Jurkat, Clone E6-1 (cell line): ENCODE data around the gene C12orf56. TPM values are rescaled to one million over a fixed set of nuclear protein-coding genes. Genes with fewer than 3 reads are reported as not detected.

Experiments
- DNase-seq: peaks from one replicate; pipeline ENCODE4 v3.0.0-alpha.2; 2011; ENCODE audit warnings: low read depth, low spot score
- H3K4me3 ChIP-seq: 2 replicates; pipeline ENCODE4 v1.5.1; 2011; ENCODE audit warnings: mild to moderate bottlenecking, low read length, control low read depth, moderate library complexity
- polyA plus RNA-seq: library from polyadenylated mRNA; unstranded; fragments of >200 nt; gene quantifications from one replicate; pipeline ENCODE4 v1.2.1, GENCODE V29; 2012; ENCODE audit warnings: missing spikeins; ENCODE audit not compliant: insufficient read length, insufficient read depth

Gene C12orf56
- polyA plus RNA-seq, result not detected

- H3K4me3 ChIP-seq, result no peak within 1 kb of the TSS
- no peak for DNase-seq
Observed at GRCh38 chr12:64390275-64390851, at the start of gene C12orf56. C12orf56 (minus strand) TSS chr12:64390758; CDS start chr12:64390565, 193 bp downstream.

GRCh38 chr12:64440100-64440499, 49.5 kb upstream of the C12orf56 start:
- DNase-seq, result no peak

GRCh38 chr12:64433915-64434314, 43.4 kb upstream of the C12orf56 start:
- H3K4me3 ChIP-seq, result no peak overlapping the region
- DNase-seq, result no peak

More at GRCh38 chr12:64440100-64440499, 49.5 kb upstream of the C12orf56 start:
- H3K4me3 ChIP-seq, result no peak overlapping the region

- no peak for DNase-seq
- H3K4me3 ChIP-seq, result no peak overlapping the region
Observed at GRCh38 chr12:64431791-64432190, 41.2 kb upstream of the C12orf56 start.

- H3K4me3 ChIP-seq, result no peak overlapping the region
- no peak for DNase-seq
Observed at GRCh38 chr12:64430886-64431285, 40.3 kb upstream of the C12orf56 start.

- DNase-seq, result no peak
- no peak overlapping the region for H3K4me3 ChIP-seq
Observed at GRCh38 chr12:64428956-64429355, 38.4 kb upstream of the C12orf56 start.

DNA sequence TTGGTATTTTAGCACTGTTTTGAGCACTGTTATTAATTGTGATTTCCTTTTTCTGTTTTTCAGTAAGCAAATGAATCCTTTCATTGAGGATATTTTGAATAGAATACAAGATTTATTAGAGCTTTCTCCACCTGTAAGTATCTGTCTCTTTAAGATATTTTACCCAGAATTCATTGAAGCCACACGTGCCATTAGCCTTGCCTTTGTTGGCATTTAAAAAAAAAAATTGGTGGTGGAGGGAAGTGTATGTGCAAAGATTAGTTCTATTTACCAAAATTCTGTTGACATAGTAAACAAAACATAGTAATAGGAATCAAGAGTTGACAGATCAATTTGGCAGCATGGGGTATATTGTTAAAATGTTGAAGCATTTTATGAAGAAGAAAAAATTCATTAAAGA, 37.4 kb upstream of the C12orf56 start:
- DNase-seq, result no peak
- H3K4me3 ChIP-seq, result no peak overlapping the region

- DNase-seq, result no peak
Observed at GRCh38 chr12:64419696-64420095, 29.1 kb upstream of the C12orf56 start.

DNA sequence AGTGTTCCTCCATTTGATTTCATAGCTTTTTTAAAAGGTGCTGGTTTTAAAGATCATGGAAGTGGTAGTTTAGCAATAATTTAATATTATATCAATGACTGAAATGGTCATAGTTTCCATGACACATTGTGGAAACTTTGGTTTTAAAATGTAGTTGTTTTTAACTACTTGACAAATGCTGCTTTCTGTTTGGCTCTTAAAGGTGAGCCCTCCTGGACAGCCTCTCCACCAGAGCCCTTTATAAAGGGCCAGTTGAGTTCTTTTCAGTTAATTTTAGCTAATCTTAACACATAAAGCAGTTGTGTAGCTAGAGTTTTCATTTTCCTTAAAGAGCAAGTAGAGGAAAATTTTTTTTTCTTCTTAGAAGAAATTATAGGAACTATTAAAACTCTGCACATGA, 27.7 kb upstream of the C12orf56 start:
- no peak overlapping the region for H3K4me3 ChIP-seq
- DNase-seq, result no peak

More at GRCh38 chr12:64419696-64420095, 29.1 kb upstream of the C12orf56 start:
- no peak overlapping the region for H3K4me3 ChIP-seq

DNA sequence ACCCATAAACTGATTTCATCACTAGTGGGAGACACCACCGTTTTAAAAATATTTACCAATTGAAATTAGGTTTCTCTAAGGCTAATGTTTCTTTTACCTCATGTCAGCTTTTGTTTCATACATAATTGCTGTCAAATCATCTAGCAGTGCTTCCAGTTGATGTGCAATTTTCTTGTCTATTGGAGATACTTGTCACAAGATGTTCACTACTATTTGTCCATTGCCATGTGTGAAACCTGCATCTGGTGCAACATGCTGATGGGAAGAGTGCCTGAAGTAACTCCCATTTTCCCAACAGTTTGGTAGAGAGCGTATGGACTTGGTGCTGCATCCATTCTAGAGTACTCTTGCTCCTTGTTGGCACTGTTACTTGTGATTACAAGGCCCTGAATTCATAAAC, 23.3 kb upstream of the C12orf56 start:
- H3K4me3 ChIP-seq, result no peak overlapping the region
- no peak for DNase-seq

DNA sequence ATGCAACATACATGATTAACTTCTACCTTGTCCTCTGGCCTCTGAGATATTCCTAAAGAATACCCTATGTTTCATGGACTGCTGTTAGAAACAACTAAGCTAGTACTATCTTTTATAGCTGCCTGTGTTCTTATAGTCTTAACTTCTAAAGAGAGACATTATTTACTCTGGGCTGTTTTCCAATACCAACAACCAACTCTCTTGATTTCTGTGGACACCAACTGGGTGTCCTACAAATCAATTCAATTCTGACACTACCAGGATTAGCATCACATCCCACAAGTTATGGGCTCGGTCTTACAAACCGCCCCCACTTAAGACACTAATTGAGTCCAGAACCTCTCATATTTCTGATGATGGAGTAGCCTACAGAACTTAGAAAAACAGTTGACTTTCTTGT, 21.9 kb upstream of the C12orf56 start:
- DNase-seq, result no peak
- no peak overlapping the region for H3K4me3 ChIP-seq

GRCh38 chr12:64411427-64411826, 20.9 kb upstream of the C12orf56 start:
- DNase-seq, result no peak
- no peak overlapping the region for H3K4me3 ChIP-seq

- H3K4me3 ChIP-seq, result no peak overlapping the region
- DNase-seq, result no peak
Observed at GRCh38 chr12:64407342-64408223, 17.0 kb upstream of the C12orf56 start.

GRCh38 chr12:64404470-64405256, 14.1 kb upstream of the C12orf56 start:
- DNase-seq, result peak; percentile 30
- peak overlapping the region; percentile 73 for H3K4me3 ChIP-seq

GRCh38 chr12:64403707-64404469, 13.3 kb upstream of the C12orf56 start, which contains the start of gene XPOT:
XPOT (plus strand) TSS chr12:64404392; CDS start chr12:64410036, 5,644 bp downstream.
- DNase-seq, result peak; percentile 96
- peak within 1 kb of the TSS; percentile 79 for H3K4me3 ChIP-seq

- DNase-seq, result no peak
- H3K4me3 ChIP-seq, result no peak overlapping the region
Observed at GRCh38 chr12:64402181-64402580, 11.6 kb upstream of the C12orf56 start.

DNA sequence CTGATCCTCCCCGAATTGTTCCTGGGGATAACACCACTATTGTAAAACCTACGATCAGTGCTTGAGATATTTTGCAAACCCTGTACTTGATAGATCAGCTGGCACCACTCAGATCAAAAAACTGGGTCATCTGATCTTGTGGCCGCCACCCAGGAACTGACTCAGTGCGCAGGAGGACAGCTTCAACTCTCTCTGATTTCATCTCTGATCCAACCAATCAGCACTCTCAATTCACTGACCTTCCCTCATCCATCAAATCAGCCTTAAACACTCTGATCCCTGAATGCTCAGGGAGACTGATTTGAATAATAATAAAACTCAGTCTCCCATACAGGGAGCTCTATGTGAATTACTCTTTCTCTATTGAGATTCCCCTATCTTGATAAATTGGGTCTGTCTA, 9.5 kb upstream of the C12orf56 start:
- DNase-seq, result no peak
- H3K4me3 ChIP-seq, result no peak overlapping the region

DNA sequence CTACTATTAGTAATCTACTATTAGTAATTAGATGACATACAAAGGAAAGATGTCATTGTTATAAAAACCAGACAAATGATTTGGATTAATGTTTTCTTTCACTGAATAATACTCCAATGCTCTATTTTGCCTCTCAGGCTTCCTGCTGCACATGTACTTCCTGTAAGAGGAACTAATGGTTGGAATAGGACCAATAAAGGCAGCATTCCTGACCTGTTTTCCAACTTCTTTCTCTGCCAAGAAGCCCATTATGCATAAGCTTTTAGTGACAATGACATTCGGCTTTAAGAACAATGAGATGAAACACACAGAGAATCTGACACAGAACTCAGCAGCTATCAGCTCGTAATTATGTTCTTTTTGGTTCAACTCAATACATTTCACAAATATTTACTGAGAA, 5.2 kb upstream of the C12orf56 start:
- H3K4me3 ChIP-seq, result no peak overlapping the region
- DNase-seq, result no peak

DNA sequence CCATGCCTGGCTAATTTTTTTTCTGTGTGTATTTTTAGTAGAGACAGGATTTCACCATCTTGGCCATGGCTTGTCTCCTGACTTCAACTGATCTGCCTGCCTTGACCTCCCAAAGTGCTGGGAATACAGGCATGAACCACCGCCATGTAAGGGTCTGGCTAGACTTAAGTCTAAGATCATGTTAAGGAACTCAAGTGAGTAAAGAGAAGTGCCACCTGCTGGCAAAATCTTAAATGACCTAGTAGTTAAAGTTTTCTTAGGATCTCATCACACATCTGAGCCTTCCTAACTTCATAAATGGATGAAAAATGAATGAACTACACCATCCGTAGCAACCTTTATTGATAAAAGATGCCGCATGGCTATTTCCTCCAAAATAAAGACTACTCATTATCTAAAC, 1.7 kb upstream of the C12orf56 start:
- DNase-seq, result peak; percentile 60
- no peak overlapping the region for H3K4me3 ChIP-seq
